HG02973 (cell line): Measurements from ENCODE around the gene DTX3.
A peak's percentile ranks its signal among the peaks of the same experiment; 100 is the strongest.
"Not testable (repeated sequence)": the region's sequence is repeated elsewhere in the genome, so short reads cannot be mapped to it uniquely, and the experiment has no call there.

Experiments
- ATAC-seq: cut with Tn5 transposase; IDR thresholded peaks from one replicate; pipeline ENCODE4 v1.9.1; 2021; ENCODE audit warnings: moderate library complexity; ENCODE audit not compliant: unreplicated experiment

DTX3 gene

GRCh38 chr12:57606399-57606798 lies 1.8 kb downstream of the DTX3 start:
- no peak for ATAC-seq

GRCh38 chr12:57606821-57607220 lies 2.2 kb downstream of the DTX3 start:
- ATAC-seq = no peak

GRCh38 chr12:57607958-57608663 lies 3.5 kb downstream of the DTX3 start:
- ATAC-seq = no peak

GRCh38 chr12:57609101-57609780 lies 4.6 kb downstream of the DTX3 start:
- no peak for ATAC-seq

GRCh38 chr12:57609781-57610553 lies 5.3 kb downstream of the DTX3 start:
- no peak for ATAC-seq

GRCh38 chr12:57610554-57611107 lies 6.0 kb downstream of the DTX3 start:
- ATAC-seq = no peak

GRCh38 chr12:57611108-57611826 lies 6.6 kb downstream of the DTX3 start, which contains the start of gene ARHGEF25:
TSS of gene ARHGEF25 (plus strand) at chr12:57611435. CDS start at chr12:57611895, 460 bp downstream.
- ATAC-seq = no peak

GRCh38 chr12:57611827-57612710 lies 7.4 kb downstream of the DTX3 start:
- ATAC-seq = no peak

GRCh38 chr12:57612711-57613426 lies 8.2 kb downstream of the DTX3 start:
- no peak for ATAC-seq

GRCh38 chr12:57613427-57614109 lies 8.9 kb downstream of the DTX3 start:
- ATAC-seq = no peak

GRCh38 chr12:57614178-57614947 lies 9.7 kb downstream of the DTX3 start:
- ATAC-seq = peak; percentile 56

- no peak for ATAC-seq
Observed at GRCh38 chr12:57614948-57615500, 10.4 kb downstream of the DTX3 start.

- ATAC-seq = no peak
Observed at GRCh38 chr12:57615637-57616036, 11.0 kb downstream of the DTX3 start.

- no peak for ATAC-seq
Observed at GRCh38 chr12:57616383-57617101, 11.9 kb downstream of the DTX3 start.

GRCh38 chr12:57617942-57618341 lies 13.3 kb downstream of the DTX3 start:
- ATAC-seq = no peak

- ATAC-seq = not testable (repeated sequence)
Observed at GRCh38 chr12:57618431-57618830, 13.8 kb downstream of the DTX3 start.

GRCh38 chr12:57618966-57619433 lies 14.4 kb downstream of the DTX3 start:
- ATAC-seq = no peak
